ENCODE data around the gene RASA3.
"Not testable (repeated sequence)": the region's sequence is repeated elsewhere in the genome, so short reads cannot be mapped to it uniquely, and the experiment has no call there.

RASA3 gene

GRCh38 chr13:113988859-113989258, 143.6 kb downstream of the RASA3 start:
- DNase-seq (ENCODE audit: low read depth, low spot score), result not testable (repeated sequence)

- DNase-seq (ENCODE audit: low read depth, low spot score), result no peak
Measured at GRCh38 chr13:113982296-113982661, 150.1 kb downstream of the RASA3 start.

DNA sequence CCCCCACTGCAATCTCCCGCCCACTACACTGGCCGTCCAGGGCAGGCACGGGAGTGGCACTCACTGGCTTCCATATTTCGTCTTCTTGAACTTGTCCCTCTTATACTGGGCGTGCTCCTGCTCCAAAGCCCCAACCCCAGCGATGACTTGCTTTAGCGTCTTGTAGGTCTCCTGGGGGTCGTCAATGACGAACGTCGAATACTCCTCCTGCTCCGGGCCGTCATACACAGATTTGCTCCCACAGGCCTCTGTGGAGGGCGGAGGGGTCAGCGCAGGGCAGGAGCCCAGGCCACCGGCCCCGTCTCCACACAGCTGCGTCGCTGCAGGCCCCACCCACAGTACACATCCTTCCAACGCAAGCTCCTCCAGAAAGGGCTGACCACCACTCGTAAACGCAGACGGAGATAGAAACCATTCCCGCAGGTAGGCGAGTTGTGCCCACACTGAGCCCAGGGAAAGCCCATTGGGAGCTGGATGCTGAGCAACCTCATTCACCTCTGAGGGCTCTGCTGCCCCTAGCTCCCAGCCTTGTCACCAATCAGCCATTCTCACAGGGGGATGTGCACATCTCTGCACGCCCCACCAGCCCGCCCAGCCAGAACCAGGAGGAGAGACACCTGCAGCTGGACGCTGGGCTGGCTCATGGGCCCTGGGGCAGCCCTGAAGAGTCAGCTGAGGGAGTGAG, 150.7 kb downstream of the RASA3 start:
- no peak for DNase-seq (ENCODE audit: low read depth, low spot score)

- DNase-seq (ENCODE audit: low read depth, low spot score), result no peak
Measured at GRCh38 chr13:113981194-113981605, 151.2 kb downstream of the RASA3 start.

DNA sequence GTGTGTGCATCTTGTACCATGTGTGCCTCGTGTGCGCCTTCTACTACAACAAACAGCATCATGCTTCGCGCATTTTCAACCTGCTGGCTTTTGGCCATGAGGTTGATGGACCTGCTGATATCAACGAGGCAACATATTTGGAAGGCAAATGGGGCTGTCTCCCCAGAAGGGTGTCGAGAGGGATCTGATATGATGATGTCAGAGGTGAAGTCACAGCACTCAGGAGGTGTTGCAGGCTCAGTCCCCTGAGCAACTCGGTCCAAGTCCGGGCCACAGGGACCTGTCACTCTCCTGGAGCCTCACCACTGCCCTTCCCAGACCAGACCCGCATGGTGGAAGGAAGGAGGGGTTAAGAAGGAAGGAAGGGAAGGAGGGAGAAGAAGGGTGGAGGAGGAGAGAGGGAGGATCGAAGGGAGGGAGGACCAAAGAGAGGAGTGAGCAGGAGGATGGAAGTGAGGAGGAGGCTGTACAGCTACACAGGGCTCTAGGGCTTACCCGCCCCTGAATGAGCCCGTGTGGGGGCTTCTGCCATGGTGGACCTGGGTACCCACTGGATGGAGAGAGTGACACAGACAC, 151.8 kb downstream of the RASA3 start:
- no peak for DNase-seq (ENCODE audit: low read depth, low spot score)

DNA sequence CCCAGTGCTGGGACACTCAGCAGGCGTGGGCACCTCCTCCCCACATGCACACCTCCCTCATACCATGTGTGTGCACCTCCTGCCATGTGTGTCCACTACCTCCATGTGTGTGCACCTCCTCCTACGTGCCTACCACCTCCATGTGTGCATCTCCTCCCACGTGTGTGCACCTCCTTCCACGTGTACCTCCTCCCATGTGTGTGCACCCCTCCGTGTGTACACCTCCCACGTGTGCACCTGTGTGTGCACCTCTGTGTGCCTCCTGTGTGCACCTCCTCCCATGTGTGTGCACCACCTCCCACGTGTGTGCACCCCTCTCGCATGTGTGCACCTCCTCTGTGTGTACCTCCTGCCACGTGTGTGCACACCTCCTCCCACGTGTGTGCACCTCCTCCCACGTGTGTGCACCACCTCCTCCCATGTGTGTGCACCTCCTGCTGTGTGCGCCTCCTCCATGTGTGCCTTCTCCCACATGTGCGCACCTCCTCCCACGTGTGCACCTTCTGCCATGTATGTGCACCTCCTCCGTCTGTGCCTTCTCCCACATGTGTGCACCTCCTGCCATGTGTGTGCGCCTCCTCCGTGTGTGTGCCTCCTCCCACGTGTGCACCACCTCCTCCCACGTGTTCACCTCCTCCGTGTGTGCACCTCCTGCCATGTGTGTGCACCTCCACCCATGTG, 152.5 kb downstream of the RASA3 start:
- no peak for DNase-seq (ENCODE audit: low read depth, low spot score)

- DNase-seq (ENCODE audit: low read depth, low spot score), result no peak
Measured at GRCh38 chr13:113978741-113979481, 153.5 kb downstream of the RASA3 start.

GRCh38 chr13:113977976-113978375, 154.4 kb downstream of the RASA3 start:
- DNase-seq (ENCODE audit: low read depth, low spot score), result no peak

DNA sequence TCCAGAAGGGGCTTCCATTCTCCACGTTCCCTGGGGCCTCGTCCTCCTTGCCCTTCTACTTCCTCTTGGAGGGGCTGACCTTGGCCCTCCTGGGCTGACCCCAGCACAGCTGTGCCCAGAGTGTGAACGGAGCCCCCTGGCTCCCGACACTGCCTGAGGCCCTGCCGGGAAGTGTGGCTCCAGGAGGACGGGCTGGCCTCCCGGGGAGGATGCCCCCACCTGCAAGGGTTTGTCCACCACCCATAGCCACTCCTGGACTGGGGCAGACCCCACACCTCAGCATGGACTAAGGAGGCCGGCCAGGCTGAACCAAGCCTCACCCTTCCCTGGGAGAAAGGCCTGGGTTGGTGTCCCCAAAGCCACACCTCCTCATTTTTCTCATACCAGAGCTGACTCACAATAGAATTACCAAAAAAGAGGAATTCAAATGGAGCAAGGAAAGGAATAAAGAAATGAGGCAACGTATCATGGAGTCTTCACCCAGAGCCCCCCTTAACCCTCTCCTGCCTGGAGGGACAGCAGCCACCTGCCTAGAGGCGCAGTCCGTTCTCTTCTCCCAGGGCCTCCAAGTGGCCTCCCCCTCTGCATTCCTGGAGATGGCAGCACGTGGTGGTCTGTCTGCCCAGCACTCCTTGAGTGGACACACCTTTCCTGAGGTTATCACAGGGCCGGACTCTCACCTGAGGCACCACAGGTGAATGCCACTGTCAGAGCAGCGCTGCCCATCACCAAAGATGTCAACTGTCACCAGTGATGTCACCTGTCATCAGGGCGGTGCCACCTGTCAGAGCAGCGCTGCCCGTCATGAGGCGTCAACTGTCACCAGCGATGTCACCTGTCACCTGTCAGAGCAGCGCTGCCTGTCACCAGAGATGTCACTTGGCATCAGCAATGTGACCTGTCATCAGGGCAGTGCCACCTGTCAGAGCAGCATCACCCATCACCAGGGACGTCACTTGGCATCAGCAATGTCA, 155.4 kb downstream of the RASA3 start:
- no peak for DNase-seq (ENCODE audit: low read depth, low spot score)

DNA sequence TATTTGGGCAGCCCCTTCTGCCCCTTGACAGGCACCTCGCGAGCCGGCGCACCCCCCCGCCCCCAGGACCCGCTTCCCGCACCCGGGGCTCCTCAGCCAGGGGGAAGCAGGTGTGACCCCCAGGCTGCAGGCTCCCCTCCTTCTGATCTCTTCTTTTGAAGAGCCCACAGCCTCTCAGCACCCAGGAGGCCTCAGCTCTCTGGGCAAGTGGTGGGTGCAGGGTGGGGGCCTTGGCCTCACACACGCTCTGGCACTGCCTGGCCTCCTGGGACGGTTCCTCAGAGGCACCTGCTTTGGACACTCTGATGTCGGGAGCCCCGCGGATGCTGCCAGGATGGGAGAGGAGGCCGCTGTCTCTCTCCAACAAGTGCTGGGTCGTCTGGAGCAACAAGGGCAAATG, 157.0 kb downstream of the RASA3 start:
- DNase-seq (ENCODE audit: low read depth, low spot score), result no peak

DNA sequence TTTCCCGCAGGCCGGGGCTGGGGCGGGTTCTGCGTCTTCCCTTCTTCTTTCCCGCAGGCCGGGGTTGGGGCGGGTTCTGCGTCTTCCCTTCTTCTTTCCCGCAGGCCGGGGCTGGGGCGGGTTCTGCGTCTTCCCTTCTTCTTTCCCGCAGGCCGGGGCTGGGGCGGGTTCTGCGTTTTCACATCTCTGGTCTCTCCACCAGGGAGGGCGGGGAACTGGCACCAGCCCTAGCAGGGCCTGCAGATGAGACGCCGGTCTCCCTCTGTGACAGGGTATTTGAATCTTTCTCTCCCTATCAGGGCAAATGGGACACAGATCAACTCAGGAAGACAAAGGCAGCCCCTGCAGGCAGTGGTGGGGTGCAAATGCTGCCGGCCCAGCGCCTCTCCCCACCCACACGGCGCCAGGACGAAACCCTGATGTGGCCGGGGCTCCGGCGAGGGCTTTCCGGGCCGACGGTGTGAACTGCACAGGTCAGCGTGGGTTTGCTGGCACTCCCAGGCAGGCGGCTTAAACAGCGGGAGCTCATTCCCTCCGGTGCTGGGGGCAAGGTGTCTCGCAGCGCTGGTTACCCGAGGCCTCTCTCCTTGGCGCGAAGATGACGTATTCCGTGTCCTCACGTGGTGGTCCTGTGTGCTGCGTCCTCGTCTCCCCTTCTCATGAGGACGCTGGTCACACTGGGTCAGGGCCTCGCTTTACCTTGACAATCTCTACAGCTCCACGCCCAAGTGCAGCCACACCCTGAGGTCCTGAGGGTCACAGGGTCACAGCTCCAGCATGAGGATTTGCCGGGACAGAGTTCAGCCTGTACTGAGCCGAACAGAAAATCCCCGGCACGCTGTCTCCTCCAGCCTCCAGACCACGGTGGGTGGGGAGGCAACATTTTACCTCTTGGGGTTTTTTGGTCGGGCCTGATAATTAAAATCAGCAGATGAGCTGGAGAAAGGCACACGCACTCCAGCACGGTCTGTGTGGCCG, 157.8 kb downstream of the RASA3 start:
- no peak for DNase-seq (ENCODE audit: low read depth, low spot score)

DNA sequence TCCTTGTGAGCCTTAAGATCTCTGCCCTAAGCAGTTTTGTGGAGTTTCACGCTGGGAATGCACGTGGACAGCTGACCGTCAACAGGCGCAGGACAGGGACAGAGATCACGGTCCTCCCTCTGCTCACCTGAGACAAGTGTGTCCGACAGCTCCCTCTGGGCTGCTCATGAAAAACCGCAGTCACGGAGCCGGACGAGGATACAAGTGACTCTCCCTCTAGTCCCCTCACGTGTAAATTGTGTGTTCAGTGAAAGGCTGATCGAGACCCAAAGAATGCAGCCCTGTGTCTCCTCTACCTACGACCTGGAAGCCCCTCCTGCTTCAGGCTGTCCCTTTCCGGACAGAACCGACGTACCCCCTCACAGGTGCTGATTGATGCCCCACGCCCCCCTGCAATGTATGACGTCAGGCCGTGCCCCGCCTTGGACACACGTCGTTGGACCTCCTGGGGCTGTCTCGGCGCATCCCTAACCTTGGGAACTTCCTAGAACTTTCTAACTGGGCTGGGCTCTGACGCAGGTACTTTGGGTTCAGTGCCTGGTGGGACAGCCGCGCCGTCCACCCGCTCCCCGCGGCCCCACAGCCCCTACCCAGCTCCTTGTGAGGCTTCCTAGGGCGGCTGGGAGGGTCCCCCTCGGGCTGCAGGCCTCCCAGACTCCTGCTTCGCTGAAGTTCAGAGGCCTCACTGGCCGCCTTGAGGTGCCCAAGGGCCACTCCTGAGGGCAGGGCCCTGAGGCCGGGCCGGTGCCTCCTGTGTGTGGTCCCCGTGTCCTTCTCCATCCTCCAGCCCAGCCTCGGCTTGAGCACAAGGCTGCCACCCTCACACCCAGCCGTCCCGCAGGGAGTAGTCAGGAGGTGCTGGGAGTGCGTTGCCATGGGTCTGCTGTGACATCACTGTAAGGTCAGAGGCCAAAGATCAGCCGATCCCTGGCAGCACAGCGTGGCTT, 158.9 kb downstream of the RASA3 start, which contains the start of gene C13orf46:
Gene C13orf46 (minus strand): TSS at position 859 of the 947 bp plus-strand sequence. CDS start 79 bp downstream, at position 780.
- DNase-seq (ENCODE audit: low read depth, low spot score), result no peak

- DNase-seq (ENCODE audit: low read depth, low spot score), result no peak
Measured at GRCh38 chr13:113972451-113973217, 159.8 kb downstream of the RASA3 start.

DNA sequence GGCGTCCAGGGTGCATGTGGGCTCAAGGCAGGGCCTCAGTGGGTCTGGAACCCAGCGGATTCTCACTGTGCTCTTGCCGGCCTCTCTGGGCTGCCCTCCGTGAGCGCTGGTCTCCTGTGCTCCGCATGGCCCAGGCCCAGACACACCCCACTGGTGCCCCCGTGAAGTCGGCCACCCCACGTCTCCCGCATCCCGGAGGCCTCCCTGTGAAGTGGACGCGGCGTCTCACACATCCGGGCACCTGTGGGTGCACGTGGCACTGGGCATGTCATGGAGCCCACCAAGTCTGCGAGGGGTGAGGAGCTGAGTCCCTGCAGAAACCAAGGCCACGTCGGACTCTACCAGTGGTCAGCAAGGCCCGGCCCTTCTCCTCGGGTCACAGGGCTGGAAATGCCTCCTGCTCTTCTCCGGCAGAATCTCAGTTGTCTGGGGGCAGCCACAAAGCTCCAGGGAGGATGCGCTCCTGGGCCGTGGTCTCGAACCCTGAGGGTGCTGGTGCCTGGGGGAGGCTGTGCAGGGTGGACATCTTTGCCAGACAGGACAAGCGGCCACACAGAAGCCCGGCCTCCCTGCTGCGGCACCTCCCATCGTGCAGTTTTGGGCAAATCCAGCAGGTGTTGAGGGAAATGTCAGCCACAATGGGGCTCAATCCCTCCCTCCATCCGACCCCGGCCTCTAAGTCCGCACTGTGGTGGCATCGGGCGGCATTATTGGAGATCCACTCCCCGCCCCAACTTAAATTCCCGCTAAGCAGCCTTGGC, 160.8 kb downstream of the RASA3 start:
- DNase-seq (ENCODE audit: low read depth, low spot score), result no peak

DNA sequence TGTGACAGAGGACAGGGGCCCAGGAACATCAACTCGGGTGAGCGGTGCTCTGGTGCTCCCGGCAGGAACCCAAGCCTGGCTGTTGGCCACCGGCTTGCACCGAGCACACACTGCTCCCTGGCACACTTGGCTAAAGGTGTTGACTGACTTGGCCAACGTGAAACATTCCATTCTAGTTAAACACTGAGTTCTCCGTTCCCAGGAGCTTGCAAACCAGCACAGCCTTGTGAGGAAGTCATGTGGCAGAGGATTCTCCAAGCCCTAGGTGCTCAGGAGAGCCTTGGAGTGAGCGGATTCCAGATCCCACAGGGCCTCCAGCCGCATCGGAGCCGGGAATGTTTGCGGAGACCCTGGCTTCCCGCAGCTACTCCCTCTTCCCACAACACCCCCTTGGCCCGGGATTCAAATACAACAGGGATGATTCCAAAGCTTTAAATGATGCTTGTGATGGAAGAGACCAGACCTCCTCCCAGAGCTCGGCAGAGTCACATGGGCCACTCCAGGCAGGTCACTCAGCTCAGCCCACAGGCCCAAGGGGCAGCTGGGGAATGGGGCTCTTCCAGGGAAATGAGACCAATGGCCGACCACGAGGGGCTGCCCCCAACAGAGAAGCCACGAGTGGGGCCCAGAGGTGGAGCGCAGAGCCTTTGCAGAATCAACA, 161.5 kb downstream of the RASA3 start:
- DNase-seq (ENCODE audit: low read depth, low spot score), result no peak

- no peak for DNase-seq (ENCODE audit: low read depth, low spot score)
Measured at GRCh38 chr13:113969973-113970611, 162.3 kb downstream of the RASA3 start.

All from iPS DF 19.7 (cell line).